Astrocyte (in vitro differentiated cells and primary cell): ENCODE results near the gene KCNQ5. TPM values are rescaled to one million over a fixed set of nuclear protein-coding genes. Genes with fewer than 3 reads are reported as not detected.

Source experiments
- DNase-seq: peaks from one replicate; pipeline ENCODE4 v3.0.0-alpha.2; 2010; ENCODE audit warnings: low read depth
- FAIRE-seq: peaks from 2 replicates; lab custom pipeline; 2011; peaks lifted over from hg19 to GRCh38; lab: Jason Lieb, UNC
- H2AFZ ChIP-seq: 2 replicates; pipeline ENCODE4 v1.6.0; 2012; ENCODE audit warnings: low read depth, low read length, inconsistent platforms
- H3K27ac ChIP-seq: 2 replicates; pipeline ENCODE4 v1.5.1; 2011; ENCODE audit warnings: low read depth, low read length, inconsistent platforms
- H3K27me3 ChIP-seq: 2 replicates; pipeline ENCODE4 v1.6.0; 2011; ENCODE audit warnings: low read length, inconsistent platforms; ENCODE audit not compliant: insufficient read depth
- H3K36me3 ChIP-seq: 2 replicates; pipeline ENCODE4 v1.5.1; 2011; ENCODE audit warnings: low read length, inconsistent platforms; ENCODE audit not compliant: insufficient read depth
- H3K4me1 ChIP-seq: 2 replicates; pipeline ENCODE4 v1.5.1; 2011; ENCODE audit warnings: low read length, inconsistent platforms; ENCODE audit not compliant: insufficient read depth
- H3K4me2 ChIP-seq: 2 replicates; pipeline ENCODE4 v1.6.0; 2012; ENCODE audit warnings: low read length, inconsistent platforms
- H3K4me3 ChIP-seq: 2 replicates; pipeline ENCODE4 v1.5.1; 2011; ENCODE audit warnings: low read depth, mild to moderate bottlenecking, low read length, inconsistent platforms; ENCODE audit not compliant: insufficient read depth
- H3K79me2 ChIP-seq: 2 replicates; pipeline ENCODE4 v1.6.0; 2012; ENCODE audit warnings: mild to moderate bottlenecking, low read length, inconsistent platforms; ENCODE audit not compliant: insufficient read depth
- H3K9ac ChIP-seq: 2 replicates; pipeline ENCODE4 v1.6.0; 2012; ENCODE audit warnings: mild to moderate bottlenecking, low read length, inconsistent platforms
- H3K9me3 ChIP-seq: 2 replicates; pipeline ENCODE4 v1.5.1; 2012; ENCODE audit warnings: low read depth, mild to moderate bottlenecking, low read length, inconsistent platforms; ENCODE audit not compliant: insufficient read depth
- H4K20me1 ChIP-seq: 2 replicates; pipeline ENCODE4 v1.6.0; 2012; ENCODE audit warnings: low read length, inconsistent platforms; ENCODE audit not compliant: insufficient read depth
- H3K27ac Mint-ChIP-seq: one replicate; pipeline ENCODE4 v1.8.0; 2021; ENCODE audit warnings: mild to moderate bottlenecking, mixed read lengths; ENCODE audit not compliant: unreplicated experiment
- H3K27me3 Mint-ChIP-seq: one replicate; pipeline ENCODE4 v1.8.0; 2021; ENCODE audit warnings: low read depth, mixed read lengths; ENCODE audit not compliant: unreplicated experiment
- H3K36me3 Mint-ChIP-seq: one replicate; pipeline ENCODE4 v1.8.0; 2021; ENCODE audit warnings: low read depth, mixed read lengths; ENCODE audit not compliant: unreplicated experiment
- H3K4me1 Mint-ChIP-seq: one replicate; pipeline ENCODE4 v1.8.0; 2021; ENCODE audit warnings: low read depth, mixed read lengths; ENCODE audit not compliant: unreplicated experiment
- H3K4me3 Mint-ChIP-seq: one replicate; pipeline ENCODE4 v1.8.0; 2021; ENCODE audit warnings: mild to moderate bottlenecking, moderate library complexity, mixed read lengths; ENCODE audit not compliant: unreplicated experiment
- H3K9me3 Mint-ChIP-seq: one replicate; pipeline ENCODE4 v1.8.0; 2021; ENCODE audit warnings: mild to moderate bottlenecking, mixed read lengths; ENCODE audit not compliant: unreplicated experiment
- EZH2 ChIP-seq: IDR thresholded peaks from 2 replicates; pipeline ENCODE4 v1.6.1; 2012; ENCODE audit warnings: mild to moderate bottlenecking, low read length, inconsistent platforms; ENCODE audit not compliant: insufficient read depth
- total RNA-seq: library from RNA; stranded (reverse); gene quantifications from 2 replicates; pipeline ENCODE4 v1.2.1, GENCODE V29; 2021
- TF ChIP-seq, protein P1 (sequence below): IDR thresholded peaks from 2 replicates; pipeline ENCODE4 v1.5.1; 2011; ENCODE audit warnings: low read depth, mild to moderate bottlenecking, inconsistent platforms, low read length, moderate library complexity; ENCODE audit not compliant: insufficient read depth

Gene KCNQ5
- total RNA-seq, 1 donor from 2014 or later, result 2.0 TPM

DNA sequence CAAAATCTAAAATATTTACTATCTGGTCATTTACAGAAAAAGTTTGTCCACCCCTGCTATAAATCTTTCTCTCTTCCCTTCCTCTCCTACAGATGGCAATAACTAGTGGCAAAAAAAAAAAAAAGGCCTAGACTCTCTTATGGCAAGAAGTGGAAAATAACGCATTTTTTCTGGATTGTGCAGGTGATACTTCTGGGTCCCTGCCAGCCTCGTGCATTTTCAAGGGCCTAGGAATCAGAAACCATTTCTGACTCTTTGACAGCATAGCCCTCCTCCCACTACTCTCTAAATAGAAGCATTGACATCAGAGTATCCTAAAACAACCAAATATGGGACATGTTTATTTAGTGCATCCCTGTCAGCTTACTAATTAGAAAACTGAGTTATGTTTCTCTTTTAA, 352.4 kb downstream of the KCNQ5 start:
- FAIRE-seq, result no peak
- DNase-seq, result no peak
- H3K79me2 ChIP-seq, result no peaks in the 10 kb centered on the region
- TF ChIP-seq, protein P1, sequence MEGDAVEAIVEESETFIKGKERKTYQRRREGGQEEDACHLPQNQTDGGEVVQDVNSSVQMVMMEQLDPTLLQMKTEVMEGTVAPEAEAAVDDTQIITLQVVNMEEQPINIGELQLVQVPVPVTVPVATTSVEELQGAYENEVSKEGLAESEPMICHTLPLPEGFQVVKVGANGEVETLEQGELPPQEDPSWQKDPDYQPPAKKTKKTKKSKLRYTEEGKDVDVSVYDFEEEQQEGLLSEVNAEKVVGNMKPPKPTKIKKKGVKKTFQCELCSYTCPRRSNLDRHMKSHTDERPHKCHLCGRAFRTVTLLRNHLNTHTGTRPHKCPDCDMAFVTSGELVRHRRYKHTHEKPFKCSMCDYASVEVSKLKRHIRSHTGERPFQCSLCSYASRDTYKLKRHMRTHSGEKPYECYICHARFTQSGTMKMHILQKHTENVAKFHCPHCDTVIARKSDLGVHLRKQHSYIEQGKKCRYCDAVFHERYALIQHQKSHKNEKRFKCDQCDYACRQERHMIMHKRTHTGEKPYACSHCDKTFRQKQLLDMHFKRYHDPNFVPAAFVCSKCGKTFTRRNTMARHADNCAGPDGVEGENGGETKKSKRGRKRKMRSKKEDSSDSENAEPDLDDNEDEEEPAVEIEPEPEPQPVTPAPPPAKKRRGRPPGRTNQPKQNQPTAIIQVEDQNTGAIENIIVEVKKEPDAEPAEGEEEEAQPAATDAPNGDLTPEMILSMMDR, result no peak
- TF ChIP-seq EZH2, result no peak
- no peaks in the 10 kb centered on the region for H3K9me3 ChIP-seq
- H3K4me3 ChIP-seq, result no peak overlapping the region
- H3K36me3 ChIP-seq, result no peaks in the 10 kb centered on the region
- no peak overlapping the region for H3K4me2 ChIP-seq
- H2AFZ ChIP-seq, result no peak overlapping the region
- H3K27ac ChIP-seq, result no peak overlapping the region
- Mint-ChIP-seq H3K27me3 (no peaks in the 10 kb centered on the region), H3K4me1 (peaks cover 5% of the 10 kb centered on the region), H3K4me3 (no peak overlapping the region), H3K27ac (no peak overlapping the region), H3K9me3 (peaks cover 3% of the 10 kb centered on the region), H3K36me3 (no peaks in the 10 kb centered on the region)
- H3K9ac ChIP-seq, result no peak overlapping the region
- H3K27me3 ChIP-seq, result no peaks in the 10 kb centered on the region
- H3K4me1 ChIP-seq, result no peaks in the 10 kb centered on the region
- H4K20me1 ChIP-seq, result no peaks in the 10 kb centered on the region

DNA sequence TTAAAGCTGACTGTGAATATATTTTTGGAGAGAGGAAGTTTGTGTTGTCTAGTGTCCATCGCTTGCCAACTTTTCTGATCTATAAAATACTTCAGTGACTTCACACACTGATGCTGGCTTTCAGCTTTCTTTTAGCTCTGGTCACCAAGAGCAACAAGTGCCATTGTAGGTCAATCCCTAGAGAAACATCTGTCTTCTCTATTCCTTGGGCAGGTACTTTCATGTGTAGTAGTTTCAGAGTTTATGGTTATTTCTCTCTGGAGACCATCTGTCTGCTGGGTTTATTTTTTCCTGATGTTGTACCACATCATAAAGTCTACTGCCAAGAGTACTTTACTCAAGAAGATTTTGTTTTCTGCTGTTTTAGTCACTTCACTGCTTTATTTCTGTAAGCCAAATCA, 353.5 kb downstream of the KCNQ5 start:
- DNase-seq (no peak), FAIRE-seq (no peak)
- no peak overlapping the region for H2AFZ ChIP-seq
- H3K9me3 ChIP-seq, result no peaks in the 10 kb centered on the region
- no peak overlapping the region for H3K9ac ChIP-seq
- H3K4me3 ChIP-seq, result no peak overlapping the region
- H3K27ac Mint-ChIP-seq, result no peak overlapping the region
- H3K36me3 Mint-ChIP-seq, result no peaks in the 10 kb centered on the region
- peaks cover 2% of the 10 kb centered on the region for H3K4me1 Mint-ChIP-seq
- H4K20me1 ChIP-seq, result no peaks in the 10 kb centered on the region
- no peaks in the 10 kb centered on the region for H3K4me1 ChIP-seq
- H3K4me2 ChIP-seq, result no peak overlapping the region
- no peak for TF ChIP-seq EZH2
- TF ChIP-seq, protein P1, result no peak
- no peaks in the 10 kb centered on the region for H3K27me3 Mint-ChIP-seq
- no peaks in the 10 kb centered on the region for H3K27me3 ChIP-seq
- H3K27ac ChIP-seq, result no peak overlapping the region
- H3K9me3 Mint-ChIP-seq, result peaks cover 4% of the 10 kb centered on the region
- H3K36me3 ChIP-seq, result no peaks in the 10 kb centered on the region
- no peaks in the 10 kb centered on the region for H3K79me2 ChIP-seq
- no peak overlapping the region for H3K4me3 Mint-ChIP-seq

DNA sequence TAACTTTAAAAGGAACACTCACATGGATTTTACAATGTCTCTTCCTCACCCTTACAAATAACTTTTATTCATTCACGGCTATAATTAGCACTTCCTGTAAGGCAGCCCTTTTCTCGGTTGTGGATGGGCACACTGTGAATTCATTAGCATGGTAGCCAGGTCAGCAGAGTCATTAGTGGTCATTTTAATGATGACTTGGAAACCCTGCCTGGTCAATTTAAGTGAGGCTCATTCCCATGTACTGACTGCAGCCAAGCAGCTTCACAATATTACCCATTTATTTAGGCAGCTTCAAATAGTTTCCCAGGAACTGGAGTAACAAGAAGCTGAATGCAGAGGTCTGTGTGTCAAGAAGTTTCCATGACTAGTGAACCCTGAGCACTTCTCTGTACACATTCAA, 354.6 kb downstream of the KCNQ5 start:
- Histone ChIP-seq H3K4me2 (no peak overlapping the region), H3K9ac (no peak overlapping the region), H3K27ac (no peak overlapping the region), H3K79me2 (no peaks in the 10 kb centered on the region), H3K4me3 (no peak overlapping the region), H3K27me3 (no peaks in the 10 kb centered on the region), H3K4me1 (no peaks in the 10 kb centered on the region), H2AFZ (no peak overlapping the region), H3K36me3 (no peaks in the 10 kb centered on the region), H4K20me1 (no peaks in the 10 kb centered on the region), H3K9me3 (no peaks in the 10 kb centered on the region)
- Mint-ChIP-seq H3K27me3 (no peaks in the 10 kb centered on the region), H3K36me3 (no peaks in the 10 kb centered on the region), H3K4me3 (no peak overlapping the region), H3K4me1 (peaks cover 2% of the 10 kb centered on the region), H3K27ac (no peak overlapping the region), H3K9me3 (peaks cover 4% of the 10 kb centered on the region)
- FAIRE-seq (no peak), DNase-seq (peak; percentile 41)
- no peak for TF ChIP-seq EZH2
- TF ChIP-seq, protein P1, result no peak
